NAMALWA (cell line): ENCODE results near the gene CDKAL1.

Source experiments
- DNase-seq: peaks from one replicate; pipeline ENCODE4 v3.0.0-alpha.2; 2015; ENCODE audit warnings: low spot score

CDKAL1 gene

GRCh38 chr6:21142741-21143140 lies 608.5 kb downstream of the CDKAL1 start:
- DNase-seq = no peak

- no peak for DNase-seq
Measured at GRCh38 chr6:21143645-21144044, 609.4 kb downstream of the CDKAL1 start.

GRCh38 chr6:21144928-21145327 lies 610.7 kb downstream of the CDKAL1 start:
- no peak for DNase-seq

- DNase-seq = no peak
Measured at GRCh38 chr6:21147995-21148394, 613.7 kb downstream of the CDKAL1 start.

- DNase-seq = no peak
Measured at GRCh38 chr6:21149470-21149869, 615.2 kb downstream of the CDKAL1 start.

GRCh38 chr6:21150667-21151066 lies 616.4 kb downstream of the CDKAL1 start:
- no peak for DNase-seq

GRCh38 chr6:21151119-21151518 lies 616.9 kb downstream of the CDKAL1 start:
- no peak for DNase-seq

- no peak for DNase-seq
Measured at GRCh38 chr6:21151530-21151929, 617.3 kb downstream of the CDKAL1 start.

GRCh38 chr6:21157186-21157929 lies 623.1 kb downstream of the CDKAL1 start:
- DNase-seq = no peak

GRCh38 chr6:21158149-21158548 lies 623.9 kb downstream of the CDKAL1 start:
- DNase-seq = no peak

- DNase-seq = no peak
Measured at GRCh38 chr6:21158873-21159272, 624.6 kb downstream of the CDKAL1 start.

GRCh38 chr6:21159465-21159864 lies 625.2 kb downstream of the CDKAL1 start:
- no peak for DNase-seq

GRCh38 chr6:21161707-21162106 lies 627.5 kb downstream of the CDKAL1 start:
- no peak for DNase-seq

GRCh38 chr6:21163110-21163837 lies 629.0 kb downstream of the CDKAL1 start:
- DNase-seq = no peak

- no peak for DNase-seq
Measured at GRCh38 chr6:21163838-21164180, 629.6 kb downstream of the CDKAL1 start.

GRCh38 chr6:21164768-21165326 lies 630.6 kb downstream of the CDKAL1 start:
- no peak for DNase-seq

GRCh38 chr6:21166754-21167153 lies 632.5 kb downstream of the CDKAL1 start:
- DNase-seq = no peak

- no peak for DNase-seq
Measured at GRCh38 chr6:21167790-21168189, 633.5 kb downstream of the CDKAL1 start.

- no peak for DNase-seq
Measured at GRCh38 chr6:21171801-21172200, 637.5 kb downstream of the CDKAL1 start.

- no peak for DNase-seq
Measured at GRCh38 chr6:21173031-21173430, 638.8 kb downstream of the CDKAL1 start.

GRCh38 chr6:21173678-21174077 lies 639.4 kb downstream of the CDKAL1 start:
- DNase-seq = no peak

GRCh38 chr6:21176197-21176596 lies 641.9 kb downstream of the CDKAL1 start:
- DNase-seq = no peak

GRCh38 chr6:21180155-21180554 lies 645.9 kb downstream of the CDKAL1 start:
- DNase-seq = no peak
